GM21825 (cell line): Measurements from ENCODE around the gene COX6A2.
"Not testable (repeated sequence)": the region's sequence is repeated elsewhere in the genome, so short reads cannot be mapped to it uniquely, and the experiment has no call there.

ENCODE experiments used
- ATAC-seq: cut with Tn5 transposase; IDR thresholded peaks from one replicate; pipeline ENCODE4 v1.9.1; 2021; ENCODE audit warnings: mild to moderate bottlenecking, moderate library complexity; ENCODE audit not compliant: unreplicated experiment

The COX6A2 gene

DNA sequence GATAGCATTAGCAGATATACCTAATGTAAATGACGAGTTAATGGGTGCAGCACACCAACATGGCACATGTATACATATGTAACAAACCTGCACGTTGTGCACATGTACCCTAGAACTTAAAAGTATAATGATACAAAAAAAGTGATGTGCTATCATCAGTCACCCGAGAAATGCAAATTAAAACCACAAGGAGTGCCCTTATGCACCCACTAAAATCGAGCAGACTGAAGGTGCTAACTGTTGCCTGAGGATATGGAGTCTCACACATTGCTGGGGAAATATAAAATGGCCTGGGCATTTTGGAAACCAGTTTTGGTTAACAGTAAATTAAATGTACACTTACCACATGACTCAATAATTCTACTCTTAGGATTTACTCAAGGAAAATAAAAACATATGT is 10.9 kb upstream of the COX6A2 start:
- ATAC-seq: not testable (repeated sequence)

DNA sequence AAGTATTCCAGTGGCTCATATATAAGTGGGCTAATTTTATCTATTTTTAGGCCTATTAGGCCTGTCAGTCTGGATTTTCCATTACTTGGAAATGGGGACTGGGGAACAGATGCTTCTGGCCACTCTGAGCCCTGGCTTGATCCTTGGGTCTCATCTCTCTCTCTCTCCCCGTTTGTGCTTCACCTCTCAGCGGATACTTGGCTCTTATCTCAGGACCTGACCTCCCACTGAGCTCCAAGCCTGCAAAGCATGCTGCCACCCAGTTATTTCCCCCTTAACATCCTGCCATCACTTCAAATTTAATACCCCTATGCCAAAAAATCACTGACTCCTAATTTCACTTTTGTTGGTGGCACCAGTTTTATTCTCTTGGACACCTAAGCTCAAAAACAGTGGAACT is 10.3 kb upstream of the COX6A2 start:
- ATAC-seq: no peak

- no peak for ATAC-seq
Measured at GRCh38 chr16:31436221-31437045, 8.3 kb upstream of the COX6A2 start.

GRCh38 chr16:31435341-31436220 is 7.4 kb upstream of the COX6A2 start:
- ATAC-seq: no peak

- no peak for ATAC-seq
Measured at GRCh38 chr16:31430380-31431052, 2.4 kb upstream of the COX6A2 start.

DNA sequence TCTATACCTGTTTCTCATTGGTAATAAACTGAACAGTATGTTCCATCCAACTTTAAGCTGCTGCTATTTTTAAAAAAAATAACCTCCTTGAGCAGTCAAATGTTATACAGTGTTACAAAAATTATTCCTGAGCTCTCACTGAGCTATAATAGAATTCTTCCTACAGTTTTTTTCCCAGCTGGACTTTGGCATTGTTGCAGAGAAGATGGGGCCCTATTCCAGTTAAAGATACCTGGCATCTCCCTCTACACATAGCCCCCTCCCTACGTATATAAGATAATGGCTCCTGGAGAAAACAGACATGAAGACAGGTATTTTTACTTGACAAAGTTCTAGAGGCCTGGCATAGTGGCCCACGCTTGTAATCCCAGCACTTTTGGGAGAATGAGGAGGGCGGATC is 1.6 kb upstream of the COX6A2 start:
- no peak for ATAC-seq

DNA sequence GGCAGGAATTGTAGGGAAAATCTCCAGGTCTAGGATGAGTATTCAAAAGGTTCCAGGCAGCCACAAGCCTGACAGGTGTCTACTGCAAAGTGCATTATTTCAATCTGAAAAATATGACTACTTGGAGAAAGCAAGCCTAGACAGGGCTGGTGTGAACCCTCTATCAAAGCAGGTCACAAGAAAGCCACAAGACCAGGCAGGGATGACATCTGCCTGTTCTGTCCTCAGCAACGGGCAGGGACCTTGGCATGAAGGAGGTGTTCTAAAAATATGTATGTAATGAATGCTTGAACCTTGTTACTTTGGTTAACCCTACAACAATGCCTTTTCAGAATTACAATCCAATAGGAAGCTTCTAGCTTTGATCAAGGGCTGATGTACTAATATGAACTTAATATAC is 1.2 kb upstream of the COX6A2 start:
- ATAC-seq: no peak

DNA sequence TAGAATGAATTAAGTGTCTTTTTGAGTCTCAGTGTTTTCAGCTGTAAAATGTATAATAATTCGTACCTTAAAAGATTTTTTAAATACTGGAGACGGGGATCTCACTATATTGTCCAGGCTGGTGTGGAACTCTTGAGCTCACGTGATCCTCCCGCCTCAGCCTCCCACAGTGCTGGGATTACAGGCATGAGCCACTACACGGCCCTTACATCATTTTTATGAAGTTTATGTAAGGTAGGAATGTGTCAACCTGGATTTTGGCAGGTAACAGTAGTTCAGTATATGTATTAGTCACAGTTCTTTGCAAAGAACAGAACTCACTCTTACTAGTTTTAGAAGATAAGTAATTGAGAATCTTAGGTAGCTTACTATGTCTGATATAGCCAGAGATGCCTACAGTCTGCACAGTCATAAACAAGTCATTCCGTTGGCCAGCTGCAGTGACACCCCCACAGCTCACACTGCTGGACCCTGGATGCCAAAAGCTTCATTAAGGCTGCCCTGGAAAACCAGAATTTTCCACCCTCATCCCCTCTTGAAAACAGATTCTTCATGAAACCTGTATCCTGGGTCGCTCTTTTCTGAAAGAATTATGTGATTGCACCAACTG is 583 bp upstream of the COX6A2 start:
- no peak for ATAC-seq

- ATAC-seq: no peak
Measured at GRCh38 chr16:31427441-31428278, 500 bp downstream of the COX6A2 start.

DNA sequence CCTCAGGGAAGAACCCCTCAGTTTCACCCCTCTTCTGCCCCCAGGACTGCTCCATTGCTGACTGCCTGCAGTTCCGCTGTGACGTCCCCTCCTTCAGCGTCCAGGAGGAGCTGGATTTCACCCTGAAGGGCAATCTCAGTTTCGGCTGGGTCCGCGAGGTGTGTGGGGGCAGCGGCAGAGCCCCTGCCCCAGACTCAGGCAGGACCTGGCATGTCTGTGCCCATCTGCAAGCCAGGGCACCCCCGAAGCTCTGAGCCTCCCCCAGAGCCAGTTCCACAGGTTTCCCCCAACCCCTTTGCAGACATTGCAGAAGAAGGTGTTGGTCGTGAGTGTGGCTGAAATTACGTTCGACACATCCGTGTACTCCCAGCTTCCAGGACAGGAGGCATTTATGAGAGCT is 4.4 kb downstream of the COX6A2 start:
- ATAC-seq: no peak

DNA sequence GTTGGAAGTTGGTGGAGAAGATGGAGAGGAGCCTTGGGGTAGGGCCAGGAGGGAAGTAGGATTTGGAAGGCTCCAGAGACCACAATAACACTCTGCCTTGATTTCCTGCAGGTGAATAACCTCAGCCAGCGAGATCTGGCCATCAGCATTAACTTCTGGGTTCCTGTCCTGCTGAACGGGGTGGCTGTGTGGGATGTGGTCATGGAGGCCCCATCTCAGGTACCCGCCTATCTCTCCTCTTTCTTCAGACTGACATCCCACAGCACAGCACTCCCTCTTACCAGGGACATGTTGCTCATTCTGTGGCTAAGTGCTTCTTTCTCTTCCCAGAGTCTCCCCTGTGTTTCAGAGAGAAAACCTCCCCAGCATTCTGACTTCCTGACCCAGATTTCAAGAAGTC is 4.9 kb downstream of the COX6A2 start:
- ATAC-seq: no peak

GRCh38 chr16:31421587-31421986 is 6.6 kb downstream of the COX6A2 start:
- ATAC-seq: no peak

DNA sequence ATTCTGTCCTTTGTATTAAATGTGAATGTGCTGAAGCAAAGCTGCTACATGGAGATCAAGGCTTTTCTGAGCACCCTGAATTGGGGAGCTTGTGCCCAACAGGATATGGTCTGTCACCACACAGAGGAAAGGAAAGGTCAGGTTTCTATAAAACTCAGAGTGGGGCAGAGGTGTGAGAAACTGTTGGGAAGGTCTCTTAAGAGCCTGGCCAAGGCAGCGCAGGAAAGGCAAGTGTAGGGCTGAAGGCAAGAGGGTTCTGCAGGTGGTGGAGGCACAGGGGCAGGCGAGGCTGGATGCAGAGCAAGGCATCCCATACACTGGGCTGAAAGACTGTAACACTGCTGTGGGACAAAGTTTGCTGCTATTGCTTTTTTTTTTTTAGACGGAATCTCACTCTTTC is 8.1 kb downstream of the COX6A2 start:
- no peak for ATAC-seq

DNA sequence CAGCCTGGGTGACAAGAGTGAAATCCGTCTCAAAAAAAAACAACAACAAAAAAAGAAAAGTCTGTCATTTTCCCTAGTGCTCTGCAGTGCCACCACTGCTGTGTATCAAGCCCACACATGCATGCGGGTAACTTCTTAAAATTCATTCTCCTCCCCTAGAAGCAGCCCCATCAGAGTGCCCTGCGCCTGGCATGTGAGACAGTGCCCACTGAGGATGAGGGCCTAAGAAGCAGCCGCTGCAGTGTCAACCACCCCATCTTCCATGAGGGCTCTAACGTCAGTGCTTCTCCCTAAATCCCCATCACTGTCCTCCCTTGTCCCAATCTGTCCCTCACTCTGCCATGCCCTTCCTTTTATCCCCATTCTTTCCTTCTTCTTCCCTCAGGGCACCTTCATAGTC is 10.2 kb downstream of the COX6A2 start:
- ATAC-seq: no peak

DNA sequence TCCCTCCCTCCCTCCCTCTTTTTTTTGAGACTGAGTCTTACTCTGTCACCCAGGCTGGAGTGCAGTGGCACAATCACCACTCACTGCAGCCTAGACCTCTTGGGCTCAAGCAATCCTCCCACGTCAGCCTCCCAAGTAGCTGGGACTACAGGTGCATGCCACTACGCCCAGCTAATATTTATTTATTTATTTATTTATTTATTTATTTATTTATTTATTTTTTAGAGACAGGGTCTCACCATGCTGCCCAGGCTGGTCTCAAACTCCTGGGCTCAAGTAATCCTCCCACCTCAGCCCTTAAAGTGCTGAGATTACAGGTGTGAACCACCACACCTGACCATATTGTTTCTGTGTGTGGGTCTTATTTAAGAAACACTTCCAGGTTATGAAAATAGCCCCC is 11.1 kb downstream of the COX6A2 start:
- not testable (repeated sequence) for ATAC-seq

DNA sequence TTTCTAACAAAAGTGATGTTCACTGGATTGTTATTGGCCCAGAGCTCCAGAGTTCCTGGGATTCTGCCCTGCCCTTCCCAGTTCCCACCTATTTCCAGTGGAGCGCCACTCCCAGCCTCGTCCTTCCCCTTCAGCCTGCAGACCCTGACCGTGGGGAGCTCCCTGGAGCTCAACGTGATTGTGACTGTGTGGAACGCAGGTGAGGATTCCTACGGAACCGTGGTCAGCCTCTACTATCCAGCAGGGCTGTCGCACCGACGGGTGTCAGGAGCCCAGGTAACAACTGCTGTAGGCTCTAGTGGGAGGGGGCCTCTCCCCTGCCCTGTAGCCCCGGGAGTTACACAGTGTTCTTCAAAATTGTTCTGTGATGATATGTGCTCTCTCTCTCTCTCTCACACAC is 11.8 kb downstream of the COX6A2 start:
- ATAC-seq: no peak

DNA sequence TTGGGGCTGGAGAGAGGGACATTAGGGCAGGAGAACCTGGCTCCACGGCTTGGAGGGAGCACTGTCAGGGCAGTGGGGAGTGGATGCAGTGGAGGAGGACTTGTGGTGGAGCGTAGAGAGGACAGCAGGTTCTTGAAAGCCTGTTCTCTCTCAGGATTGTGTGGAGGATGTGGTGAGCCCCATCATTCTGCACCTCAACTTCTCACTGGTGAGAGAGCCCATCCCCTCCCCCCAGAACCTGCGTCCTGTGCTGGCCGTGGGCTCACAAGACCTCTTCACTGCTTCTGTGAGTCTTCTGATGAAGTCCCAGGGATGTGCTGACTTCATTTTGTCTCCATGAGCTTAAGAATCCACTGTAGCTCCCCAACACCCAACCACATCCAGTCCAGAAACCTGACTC is 13.5 kb downstream of the COX6A2 start:
- ATAC-seq: no peak

DNA sequence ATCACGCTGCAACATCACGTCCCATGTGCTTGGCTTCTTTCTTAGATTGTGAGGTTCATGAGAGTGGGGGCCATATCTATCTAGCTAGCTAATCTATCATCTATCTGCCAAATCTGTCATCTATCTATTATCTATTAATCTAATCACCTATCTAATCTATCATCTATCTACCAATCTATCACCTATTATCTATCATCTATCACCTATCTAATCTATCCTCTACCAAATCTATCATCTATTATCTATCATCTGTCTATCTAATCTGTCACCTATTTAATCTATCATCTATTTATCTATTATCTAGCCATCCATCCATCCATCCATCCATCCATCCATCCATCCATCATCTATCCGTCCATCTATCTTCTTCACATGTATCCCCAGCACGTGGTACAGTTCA is 14.2 kb downstream of the COX6A2 start:
- ATAC-seq: no peak

GRCh38 chr16:31413381-31413780 is 14.8 kb downstream of the COX6A2 start:
- ATAC-seq: no peak

GRCh38 chr16:31412750-31413149 is 15.4 kb downstream of the COX6A2 start:
- no peak for ATAC-seq
